Thyroid gland (tissue), 4 donors: Measurements from ENCODE around the gene CACUL1.

ENCODE experiments used
- CTCF ChIP-seq, 6 experiments: fragments of 200-600 bp in 3 of 6; fragments of 450-650 bp in 3 of 6; sonication (generic) in 3 of 6; IDR thresholded peaks; one replicate each; pipeline ENCODE4 v1.5.1; 2016 to 2019; ENCODE audit warnings: antibody characterized with exemption in 6 of 6, mild to moderate bottlenecking in 2 of 6, inconsistent platforms in 1 of 6, moderate library complexity in 1 of 6
- POLR2A ChIP-seq, 2 donors: fragments of 450-650 bp; IDR thresholded peaks; one replicate each; pipeline ENCODE4 v1.6.1; 2017; ENCODE audit warnings: antibody characterized with exemption in 2 of 2, mild to moderate bottlenecking in 2 of 2, moderate library complexity in 1 of 2

GRCh38 chr10:118767297-118768040, 12.7 kb upstream of the CACUL1 start:
- no peak for TF ChIP-seq CTCF (IDR thresholded peaks at IDR 0.05)
- TF ChIP-seq POLR2A (IDR thresholded peaks at IDR 0.05), result no peak
